HG02981 (cell line): ENCODE data around the gene DNAJC7.

Experiments used
- ATAC-seq: cut with Tn5 transposase; IDR thresholded peaks from one replicate; pipeline ENCODE4 v1.9.1; 2021; ENCODE audit warnings: mild to moderate bottlenecking, moderate library complexity; ENCODE audit not compliant: unreplicated experiment

DNAJC7 gene, protein sequence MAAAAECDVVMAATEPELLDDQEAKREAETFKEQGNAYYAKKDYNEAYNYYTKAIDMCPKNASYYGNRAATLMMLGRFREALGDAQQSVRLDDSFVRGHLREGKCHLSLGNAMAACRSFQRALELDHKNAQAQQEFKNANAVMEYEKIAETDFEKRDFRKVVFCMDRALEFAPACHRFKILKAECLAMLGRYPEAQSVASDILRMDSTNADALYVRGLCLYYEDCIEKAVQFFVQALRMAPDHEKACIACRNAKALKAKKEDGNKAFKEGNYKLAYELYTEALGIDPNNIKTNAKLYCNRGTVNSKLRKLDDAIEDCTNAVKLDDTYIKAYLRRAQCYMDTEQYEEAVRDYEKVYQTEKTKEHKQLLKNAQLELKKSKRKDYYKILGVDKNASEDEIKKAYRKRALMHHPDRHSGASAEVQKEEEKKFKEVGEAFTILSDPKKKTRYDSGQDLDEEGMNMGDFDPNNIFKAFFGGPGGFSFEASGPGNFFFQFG

DNA sequence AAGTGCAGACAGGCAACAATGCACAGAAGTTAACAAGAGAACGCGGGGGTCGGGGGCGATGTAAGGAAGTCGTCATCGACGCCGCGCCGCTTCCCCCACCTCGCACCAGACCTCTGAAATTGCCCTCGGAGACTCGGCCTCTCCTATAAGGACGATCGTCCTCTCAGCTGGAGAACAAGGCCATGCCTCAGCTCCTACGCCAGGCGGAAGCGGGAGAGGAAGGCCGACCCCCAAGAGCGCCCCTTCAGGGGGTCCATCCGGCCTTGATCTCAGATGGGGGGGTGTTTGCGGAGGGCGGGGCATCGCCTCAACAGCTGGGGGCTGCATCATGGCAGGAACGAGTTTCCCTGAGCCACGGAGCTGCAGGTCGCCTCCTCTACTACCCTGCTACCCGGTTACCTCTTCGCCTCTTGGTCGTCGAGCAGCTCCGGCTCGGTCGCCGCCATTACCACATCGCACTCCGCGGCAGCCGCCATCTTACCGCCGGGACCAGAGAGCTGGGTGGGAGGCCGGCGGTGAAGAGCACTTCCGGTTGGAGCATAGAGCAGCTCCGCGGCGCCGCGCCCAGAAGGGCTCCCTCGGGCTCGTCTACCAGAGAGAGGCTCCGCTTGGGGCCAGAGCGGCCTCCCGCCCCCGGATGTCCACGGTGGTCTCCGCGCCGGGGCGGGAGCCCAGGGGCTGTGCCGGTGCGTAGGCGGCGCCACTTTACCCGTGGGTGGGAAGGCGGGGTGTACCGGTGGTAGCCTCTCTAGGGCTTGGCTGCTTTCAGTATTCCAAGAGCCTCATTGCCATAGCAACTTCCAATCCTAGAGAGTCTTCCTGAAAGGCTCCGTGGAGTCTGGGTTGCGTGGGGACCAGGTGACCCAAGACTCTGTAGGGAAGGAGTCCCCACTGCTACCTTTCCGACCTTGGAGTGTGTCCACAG lies at the start of gene DNAJC7:
TSS of gene DNAJC7 (minus strand) at position 499 of the 925 bp plus-strand sequence. CDS start at position 476, 23 bp downstream.
- ATAC-seq, result peak; percentile 80

- no peak for ATAC-seq
Measured at GRCh38 chr17:42065201-42065600, 48.0 kb upstream of the DNAJC7 start.

- ATAC-seq, result no peak
Measured at GRCh38 chr17:42062681-42063080, 45.4 kb upstream of the DNAJC7 start.

GRCh38 chr17:42061646-42062487 lies 44.6 kb upstream of the DNAJC7 start:
- no peak for ATAC-seq

DNA sequence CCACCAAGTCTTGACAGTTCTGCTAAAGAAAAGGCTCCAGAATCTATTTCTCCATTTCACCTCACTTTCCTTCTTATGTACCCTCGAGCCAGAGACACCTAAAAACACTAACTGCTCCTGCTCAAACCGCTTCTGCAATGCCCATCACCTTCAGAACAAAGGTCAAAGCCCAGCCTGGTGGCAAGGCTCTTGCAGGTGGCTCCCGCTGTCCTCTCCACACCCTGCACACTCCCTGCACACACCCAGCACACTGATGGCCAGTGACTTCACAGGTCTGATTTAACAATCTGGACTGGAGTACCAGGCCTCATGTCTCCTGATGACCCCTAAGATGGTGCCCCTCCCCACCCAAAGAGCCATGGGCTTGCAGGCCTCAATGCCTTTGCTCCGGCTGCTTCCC lies 43.0 kb upstream of the DNAJC7 start:
- ATAC-seq, result no peak

- ATAC-seq, result no peak
Measured at GRCh38 chr17:42059815-42060214, 42.6 kb upstream of the DNAJC7 start.

- no peak for ATAC-seq
Measured at GRCh38 chr17:42058063-42058462, 40.8 kb upstream of the DNAJC7 start.

- ATAC-seq, result no peak
Measured at GRCh38 chr17:42056635-42057034, 39.4 kb upstream of the DNAJC7 start.

DNA sequence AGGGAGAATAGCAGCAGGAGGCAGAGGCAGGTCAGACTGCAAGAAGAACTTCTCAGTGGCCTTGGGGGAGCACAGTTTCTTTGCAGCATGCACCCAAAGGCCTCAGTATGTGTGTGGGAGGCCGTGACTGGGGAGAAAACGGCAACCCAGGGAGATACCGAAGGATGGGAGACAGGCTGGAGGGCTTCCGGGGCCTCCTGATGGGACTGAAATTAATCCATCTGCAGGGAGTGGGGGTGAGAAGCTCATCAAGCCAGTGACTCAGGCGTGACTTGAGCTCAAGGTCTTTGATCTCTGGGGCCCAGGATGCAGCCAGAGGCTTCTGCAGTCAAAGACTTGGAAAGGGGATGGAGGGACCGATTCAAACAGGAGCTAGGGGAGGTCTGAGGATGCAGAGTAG lies 38.3 kb upstream of the DNAJC7 start:
- no peak for ATAC-seq

DNA sequence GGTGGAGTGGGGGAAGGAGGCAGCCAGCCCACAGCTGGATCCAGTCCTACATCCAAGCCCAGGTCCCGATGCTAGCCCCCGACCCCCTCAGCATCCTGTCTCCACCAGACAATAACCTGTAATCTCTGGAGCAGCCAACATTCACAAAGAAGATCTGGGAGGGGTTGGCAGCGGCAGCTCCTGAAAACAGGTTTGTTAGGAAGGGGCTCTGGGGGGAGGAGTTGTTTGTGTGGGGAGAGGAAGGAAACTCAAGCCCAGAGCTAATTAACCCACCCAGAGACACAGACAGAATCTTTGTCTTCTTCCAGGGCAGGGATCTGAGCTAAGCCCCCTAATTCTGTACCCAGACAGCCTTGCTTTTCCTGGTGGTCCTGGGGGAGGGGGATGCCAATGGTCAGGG lies 37.8 kb upstream of the DNAJC7 start:
- ATAC-seq, result no peak

DNA sequence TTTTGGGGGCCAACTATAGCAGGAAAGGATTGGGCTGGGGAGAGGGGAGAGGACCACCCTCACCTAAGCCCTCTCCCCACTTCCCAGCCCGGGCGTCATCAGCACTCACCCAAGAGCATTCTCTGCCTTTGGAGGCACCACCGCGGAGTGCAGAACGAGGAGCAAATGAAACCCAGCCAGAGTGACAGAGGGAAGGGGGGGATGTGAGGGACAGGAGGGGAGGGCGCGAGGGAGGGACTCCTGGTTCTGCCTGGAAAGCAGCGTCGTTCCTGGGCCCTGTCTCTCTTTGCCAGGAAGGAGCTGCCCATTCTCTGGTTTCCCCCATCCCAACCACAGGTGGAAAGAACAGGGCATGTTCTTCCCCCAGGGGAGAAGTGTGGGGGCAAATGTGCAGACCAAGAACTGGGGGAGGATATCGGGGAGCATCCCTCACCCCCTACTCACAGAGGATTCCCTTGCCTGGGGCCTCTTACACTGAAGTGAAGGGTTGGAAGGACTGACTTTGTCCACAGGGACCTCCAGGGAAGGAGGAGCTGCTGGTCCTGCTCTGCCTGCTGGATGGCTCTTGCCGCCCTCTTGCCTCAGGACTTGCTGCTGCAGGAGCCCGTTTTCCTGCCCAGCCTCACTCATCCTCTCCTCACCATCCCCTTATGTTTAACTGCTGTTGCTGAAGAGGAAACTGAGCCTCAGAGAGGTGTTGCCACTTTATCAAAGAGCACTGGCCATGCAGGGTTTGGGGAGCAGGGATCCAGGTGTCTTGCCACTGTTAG lies 36.7 kb upstream of the DNAJC7 start:
- ATAC-seq, result no peak

GRCh38 chr17:42052346-42052877 lies 35.2 kb upstream of the DNAJC7 start:
- ATAC-seq, result no peak

DNA sequence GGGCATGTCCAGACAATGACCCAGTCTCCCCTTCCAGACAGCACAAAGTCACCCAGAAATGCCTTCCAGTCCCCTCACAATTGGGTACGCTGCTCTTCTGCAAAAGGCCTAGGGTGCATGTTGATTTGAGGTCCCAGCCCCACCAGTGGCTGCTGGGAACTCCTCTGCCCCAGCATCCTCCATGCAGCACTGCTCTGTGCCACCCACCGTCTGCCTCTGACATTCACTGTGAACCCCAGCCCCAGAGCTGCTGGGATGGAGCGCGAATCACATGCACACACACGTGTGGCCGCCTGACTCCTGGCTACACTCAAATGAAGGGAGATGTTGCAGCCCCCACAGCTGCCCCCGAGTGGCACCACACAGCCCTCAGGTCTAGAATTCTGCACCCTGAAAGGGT lies 34.4 kb upstream of the DNAJC7 start:
- ATAC-seq, result no peak

- ATAC-seq, result no peak
Measured at GRCh38 chr17:42051013-42051400, 33.8 kb upstream of the DNAJC7 start.

DNA sequence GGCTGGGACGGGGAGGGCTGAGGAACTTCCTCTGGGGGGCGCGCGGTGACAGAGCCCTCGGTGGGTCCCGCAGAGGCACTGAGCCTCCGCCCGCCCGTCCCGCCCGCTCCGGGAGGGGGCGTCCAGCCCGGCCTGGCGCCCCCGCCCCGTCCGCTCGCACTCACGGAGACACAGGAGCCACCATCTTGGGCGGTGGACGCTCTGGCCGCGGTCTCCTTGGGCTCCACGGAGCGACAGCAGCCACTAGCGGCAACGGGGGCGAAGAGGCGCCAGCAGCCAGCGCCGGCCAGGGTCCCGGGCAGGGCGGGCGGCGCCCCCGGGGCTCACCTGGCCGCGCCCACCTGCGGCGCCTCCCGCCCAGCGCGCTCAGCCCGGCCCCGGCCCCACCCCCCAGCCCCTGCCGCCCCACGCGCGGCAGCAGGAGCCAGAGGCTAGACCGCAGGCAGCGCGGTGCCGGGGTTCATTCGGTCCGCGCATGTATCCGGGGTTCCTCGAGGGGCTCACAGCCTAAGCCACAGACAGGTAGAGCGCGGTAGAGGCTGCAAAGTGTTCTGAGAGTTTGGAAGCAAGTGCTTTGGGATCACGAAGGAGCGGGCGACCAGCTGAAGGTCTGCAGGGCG lies 33.3 kb upstream of the DNAJC7 start, which contains the start of gene C17orf113:
TSS of gene C17orf113 (minus strand) at position 209 of the 620 bp plus-strand sequence. CDS start 7,225 bp downstream, outside the sequence.
- ATAC-seq, result no peak

DNA sequence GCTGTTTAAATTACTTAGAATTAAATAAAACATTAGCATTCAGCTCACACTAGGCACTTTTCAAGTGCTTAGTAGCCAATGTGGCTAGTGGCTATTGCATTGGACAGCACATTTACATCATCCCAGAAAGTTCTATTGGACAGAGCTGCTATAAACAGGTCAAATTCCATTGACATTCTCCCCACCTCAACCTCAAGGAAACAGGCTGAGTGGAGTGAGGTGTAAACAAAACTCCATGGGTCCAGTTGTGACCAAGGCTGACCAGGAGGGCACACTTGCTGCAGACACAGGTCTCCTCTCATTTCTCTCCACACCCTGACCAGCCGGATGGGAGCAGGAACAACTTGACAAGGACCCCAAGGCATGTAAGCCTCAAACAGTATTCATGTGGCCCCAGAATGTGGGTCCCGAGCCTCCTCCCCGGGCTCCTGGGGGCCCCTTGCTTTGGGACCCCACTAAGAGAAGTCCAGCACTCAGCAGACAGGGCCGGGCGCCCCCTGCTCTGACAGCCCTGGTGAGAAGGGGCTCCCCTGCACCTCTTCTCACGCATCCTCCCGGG lies 32.7 kb upstream of the DNAJC7 start:
- ATAC-seq, result no peak

DNA sequence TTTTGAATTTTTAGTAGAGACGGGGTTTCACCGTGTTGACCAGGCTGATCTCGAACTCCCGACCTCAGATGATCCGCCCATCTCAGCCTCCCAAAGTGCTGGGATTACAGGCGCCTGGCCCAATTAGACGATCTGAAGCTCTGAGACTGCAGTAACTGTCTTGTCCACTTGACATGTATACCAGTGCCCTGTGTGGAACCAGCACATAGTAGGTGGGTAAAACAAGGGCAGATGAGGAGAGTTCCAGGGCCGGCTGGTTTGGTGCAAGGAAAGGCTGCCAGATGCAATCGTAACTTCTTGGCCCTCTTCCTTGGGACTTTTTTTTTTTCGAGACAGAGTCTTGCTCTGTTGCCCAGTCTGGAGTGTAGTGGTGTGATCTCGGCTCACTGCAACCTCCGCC lies 30.1 kb upstream of the DNAJC7 start:
- ATAC-seq, result no peak

- no peak for ATAC-seq
Measured at GRCh38 chr17:42045719-42046118, 28.5 kb upstream of the DNAJC7 start.
